HEK293 (cell line): ENCODE results near the gene APPL2.

Experiments
- KLF16 ChIP-seq: fragments of 450-650 bp; formaldehyde crosslinking; IDR thresholded peaks from 2 replicates; pipeline ENCODE4 v1.5.1; 2017; ENCODE audit warnings: missing biosample characterization, missing genetic modification characterization
- SETDB1 ChIP-seq: IDR thresholded peaks from one replicate; pipeline ENCODE4 v1.6.1; 2017; ENCODE audit warnings: mild to moderate bottlenecking, low read length, moderate library complexity, mixed read lengths; ENCODE audit not compliant: insufficient read length
- ZBTB7A ChIP-seq: fragments of 450-650 bp; formaldehyde crosslinking; IDR thresholded peaks from 2 replicates; pipeline ENCODE4 v1.5.1; 2016; ENCODE audit warnings: low read depth, missing biosample characterization, missing genetic modification characterization
- ZNF274 ChIP-seq, 2 experiments: fragments of 200-500 bp in 1 of 2; fragments of 450-650 bp in 1 of 2; sonication (Bioruptor generic) in 1 of 2; formaldehyde crosslinking in 1 of 2; IDR thresholded peaks; 2 replicates each; pipeline versions ENCODE4 v1.5.1 to v1.6.1; 2014 to 2016; ENCODE audit warnings: borderline replicate concordance in 1 of 2, inconsistent platforms in 1 of 2, low read length in 1 of 2, missing biosample characterization in 1 of 2, missing genetic modification characterization in 1 of 2
- ZNF416 ChIP-seq: fragments of 450-650 bp; formaldehyde crosslinking; IDR thresholded peaks from 2 replicates; pipeline ENCODE4 v1.5.1; 2016; ENCODE audit warnings: missing biosample characterization, missing genetic modification characterization
- ZNF596 ChIP-seq: fragments of 450-650 bp; IDR thresholded peaks from 2 replicates; pipeline ENCODE4 v1.5.0; 2018; ENCODE audit warnings: missing biosample characterization, mild to moderate bottlenecking, missing genetic modification characterization, moderate library complexity
- ZNF629 ChIP-seq: fragments of 450-650 bp; formaldehyde crosslinking; IDR thresholded peaks from 2 replicates; pipeline ENCODE4 v1.5.1; 2017; ENCODE audit warnings: missing biosample characterization, missing genetic modification characterization
- ZNF660 ChIP-seq: fragments of 450-650 bp; IDR thresholded peaks from 2 replicates; pipeline ENCODE4 v1.5.1; 2018; ENCODE audit warnings: missing biosample characterization, mild to moderate bottlenecking, missing genetic modification characterization
- TF ChIP-seq, protein P1 (sequence below): fragments of 450-650 bp; formaldehyde crosslinking; IDR thresholded peaks from 2 replicates; pipeline ENCODE4 v1.5.1; 2016; ENCODE audit warnings: missing biosample characterization, missing genetic modification characterization
- TF ChIP-seq, protein P2 (sequence below): sonication (generic); formaldehyde crosslinking; IDR thresholded peaks from 2 replicates; pipeline ENCODE4 v1.8.1; 2022; ENCODE audit warnings: mild to moderate bottlenecking, moderate library complexity, missing genetic modification reagents
- TF ChIP-seq, protein P3 (sequence below): fragments of 450-650 bp; formaldehyde crosslinking; IDR thresholded peaks from 2 replicates; pipeline ENCODE4 v1.5.1; 2016; ENCODE audit warnings: missing biosample characterization, missing genetic modification characterization

DNA sequence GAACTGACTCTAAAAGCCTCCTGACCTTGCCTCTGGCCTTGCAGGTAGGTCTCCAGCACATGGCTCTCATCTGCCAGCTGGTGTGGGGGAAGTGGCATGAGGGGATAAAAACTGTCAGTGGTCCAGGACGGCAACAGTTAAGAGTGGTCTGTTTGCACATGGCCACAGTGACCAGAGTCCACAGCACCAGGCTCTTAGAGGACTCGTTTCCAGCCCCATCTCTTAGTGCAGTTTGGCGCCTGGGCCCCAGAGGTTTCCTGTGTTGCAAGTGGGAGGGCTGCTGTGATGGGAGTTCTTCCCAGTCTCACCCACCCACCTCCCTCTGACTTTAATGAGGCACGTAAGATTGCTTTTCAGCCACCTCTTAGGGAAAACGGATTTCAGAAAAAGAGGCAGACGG lies 37.0 kb downstream of the APPL2 start:
- TF ChIP-seq ZNF416 (tag by site-specific recombination) (no peak), SETDB1 (no peak), ZNF660 (no peak), KLF16 (tag by site-specific recombination) (no peak), ZNF596 (no peak), ZBTB7A (no peak), ZNF629 (tag by site-specific recombination) (no peak), ZNF274 (IDR thresholded peaks at IDR 0.05; ENCODE audit: low read length) (no peak), ZNF274 (tag by site-specific recombination; IDR thresholded peaks at IDR 0.05; ENCODE audit: borderline replicate concordance) (no peak)
- TF ChIP-seq, protein P1, sequence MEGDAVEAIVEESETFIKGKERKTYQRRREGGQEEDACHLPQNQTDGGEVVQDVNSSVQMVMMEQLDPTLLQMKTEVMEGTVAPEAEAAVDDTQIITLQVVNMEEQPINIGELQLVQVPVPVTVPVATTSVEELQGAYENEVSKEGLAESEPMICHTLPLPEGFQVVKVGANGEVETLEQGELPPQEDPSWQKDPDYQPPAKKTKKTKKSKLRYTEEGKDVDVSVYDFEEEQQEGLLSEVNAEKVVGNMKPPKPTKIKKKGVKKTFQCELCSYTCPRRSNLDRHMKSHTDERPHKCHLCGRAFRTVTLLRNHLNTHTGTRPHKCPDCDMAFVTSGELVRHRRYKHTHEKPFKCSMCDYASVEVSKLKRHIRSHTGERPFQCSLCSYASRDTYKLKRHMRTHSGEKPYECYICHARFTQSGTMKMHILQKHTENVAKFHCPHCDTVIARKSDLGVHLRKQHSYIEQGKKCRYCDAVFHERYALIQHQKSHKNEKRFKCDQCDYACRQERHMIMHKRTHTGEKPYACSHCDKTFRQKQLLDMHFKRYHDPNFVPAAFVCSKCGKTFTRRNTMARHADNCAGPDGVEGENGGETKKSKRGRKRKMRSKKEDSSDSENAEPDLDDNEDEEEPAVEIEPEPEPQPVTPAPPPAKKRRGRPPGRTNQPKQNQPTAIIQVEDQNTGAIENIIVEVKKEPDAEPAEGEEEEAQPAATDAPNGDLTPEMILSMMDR (tag by site-specific recombination) = no peak
- TF ChIP-seq, protein P2, sequence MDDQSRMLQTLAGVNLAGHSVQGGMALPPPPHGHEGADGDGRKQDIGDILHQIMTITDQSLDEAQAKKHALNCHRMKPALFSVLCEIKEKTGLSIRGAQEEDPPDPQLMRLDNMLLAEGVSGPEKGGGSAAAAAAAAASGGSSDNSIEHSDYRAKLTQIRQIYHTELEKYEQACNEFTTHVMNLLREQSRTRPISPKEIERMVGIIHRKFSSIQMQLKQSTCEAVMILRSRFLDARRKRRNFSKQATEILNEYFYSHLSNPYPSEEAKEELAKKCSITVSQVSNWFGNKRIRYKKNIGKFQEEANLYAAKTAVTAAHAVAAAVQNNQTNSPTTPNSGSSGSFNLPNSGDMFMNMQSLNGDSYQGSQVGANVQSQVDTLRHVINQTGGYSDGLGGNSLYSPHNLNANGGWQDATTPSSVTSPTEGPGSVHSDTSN (CRISPR knock-in tag) = no peak
- TF ChIP-seq, protein P3, sequence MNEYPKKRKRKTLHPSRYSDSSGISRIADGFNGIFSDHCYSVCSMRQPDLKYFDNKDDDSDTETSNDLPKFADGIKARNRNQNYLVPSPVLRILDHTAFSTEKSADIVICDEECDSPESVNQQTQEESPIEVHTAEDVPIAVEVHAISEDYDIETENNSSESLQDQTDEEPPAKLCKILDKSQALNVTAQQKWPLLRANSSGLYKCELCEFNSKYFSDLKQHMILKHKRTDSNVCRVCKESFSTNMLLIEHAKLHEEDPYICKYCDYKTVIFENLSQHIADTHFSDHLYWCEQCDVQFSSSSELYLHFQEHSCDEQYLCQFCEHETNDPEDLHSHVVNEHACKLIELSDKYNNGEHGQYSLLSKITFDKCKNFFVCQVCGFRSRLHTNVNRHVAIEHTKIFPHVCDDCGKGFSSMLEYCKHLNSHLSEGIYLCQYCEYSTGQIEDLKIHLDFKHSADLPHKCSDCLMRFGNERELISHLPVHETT (tag by site-specific recombination) = no peak
